Upper lobe of left lung (tissue), 4 donors: Measurements from ENCODE around the gene KHDC1L.

Experiments
- EP300 ChIP-seq, 4 donors: sonication (generic); formaldehyde crosslinking; IDR thresholded peaks; one replicate each; pipeline ENCODE4 v1.5.1; 2017; ENCODE audit warnings: antibody characterized with exemption in 4 of 4, control low read depth in 2 of 4
- POLR2A ChIP-seq, 4 donors: fragments of 450-650 bp; IDR thresholded peaks; one replicate each; pipeline ENCODE4 v1.5.1; 2016 to 2017; ENCODE audit warnings: antibody characterized with exemption in 4 of 4, mild to moderate bottlenecking in 2 of 4
- POLR2AphosphoS5 ChIP-seq, 2 donors: sonication (generic); formaldehyde crosslinking; IDR thresholded peaks; one replicate each; pipeline ENCODE4 v1.5.1; 2017; ENCODE audit warnings: antibody characterized with exemption in 2 of 2
- TF ChIP-seq, protein P1 (sequence below), 6 experiments: fragments of 450-650 bp in 4 of 6; fragments of 200-600 bp in 2 of 6; sonication (generic) in 2 of 6; IDR thresholded peaks; one replicate each; pipeline ENCODE4 v1.5.1; 2016 to 2019; ENCODE audit warnings: antibody characterized with exemption in 6 of 6

DNA sequence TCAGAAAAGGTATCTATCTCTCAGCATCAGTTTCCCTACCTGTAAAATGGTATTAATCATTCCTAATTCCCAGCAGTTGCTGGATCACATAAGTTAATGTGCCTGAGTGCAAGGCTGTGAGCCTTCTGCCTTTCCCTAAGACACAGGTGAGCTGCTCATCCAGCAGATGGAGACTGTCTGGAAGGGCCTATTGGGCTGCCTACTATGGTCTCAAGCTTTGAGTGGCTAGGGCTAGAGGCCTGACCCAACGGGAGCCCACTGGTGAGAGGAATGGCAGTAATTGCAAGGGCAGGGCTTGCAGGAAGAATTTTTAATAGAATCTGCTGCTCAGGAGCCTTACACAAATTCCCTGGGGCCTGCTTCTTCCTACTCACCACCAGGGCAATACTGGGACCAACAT is 33.4 kb upstream of the KHDC1L start:
- TF ChIP-seq POLR2A (IDR thresholded peaks at IDR 0.05), result no peak
- TF ChIP-seq, protein P1, sequence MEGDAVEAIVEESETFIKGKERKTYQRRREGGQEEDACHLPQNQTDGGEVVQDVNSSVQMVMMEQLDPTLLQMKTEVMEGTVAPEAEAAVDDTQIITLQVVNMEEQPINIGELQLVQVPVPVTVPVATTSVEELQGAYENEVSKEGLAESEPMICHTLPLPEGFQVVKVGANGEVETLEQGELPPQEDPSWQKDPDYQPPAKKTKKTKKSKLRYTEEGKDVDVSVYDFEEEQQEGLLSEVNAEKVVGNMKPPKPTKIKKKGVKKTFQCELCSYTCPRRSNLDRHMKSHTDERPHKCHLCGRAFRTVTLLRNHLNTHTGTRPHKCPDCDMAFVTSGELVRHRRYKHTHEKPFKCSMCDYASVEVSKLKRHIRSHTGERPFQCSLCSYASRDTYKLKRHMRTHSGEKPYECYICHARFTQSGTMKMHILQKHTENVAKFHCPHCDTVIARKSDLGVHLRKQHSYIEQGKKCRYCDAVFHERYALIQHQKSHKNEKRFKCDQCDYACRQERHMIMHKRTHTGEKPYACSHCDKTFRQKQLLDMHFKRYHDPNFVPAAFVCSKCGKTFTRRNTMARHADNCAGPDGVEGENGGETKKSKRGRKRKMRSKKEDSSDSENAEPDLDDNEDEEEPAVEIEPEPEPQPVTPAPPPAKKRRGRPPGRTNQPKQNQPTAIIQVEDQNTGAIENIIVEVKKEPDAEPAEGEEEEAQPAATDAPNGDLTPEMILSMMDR (IDR thresholded peaks at IDR 0.05), result no peak
- no peak for TF ChIP-seq POLR2AphosphoS5 (IDR thresholded peaks at IDR 0.05)
- no peak for TF ChIP-seq EP300 (IDR thresholded peaks at IDR 0.05)
